Mesenteric fat pad (tissue), 1 donor: ENCODE measurements around the gene GNG13. TPM values are rescaled to one million over a fixed set of nuclear protein-coding genes. Genes with fewer than 3 reads are reported as not detected.
"Not testable (repeated sequence)": the region's sequence is repeated elsewhere in the genome, so short reads cannot be mapped to it uniquely, and the experiment has no call there.

ENCODE experiments used
- DNase-seq: peaks from one replicate; pipeline ENCODE4 v3.0.0-alpha.2; 2020; ENCODE audit warnings: low spot score
- long read RNA-seq: library from polyadenylated mRNA; unstranded; transcript quantifications from one replicate; pipeline ENCODE4 v2.0.0, GENCODE V29; 2020
- total RNA-seq: library from RNA; stranded (reverse); fragmentation: NEBNext Ultra II Directional; extraction: Animal tissue kit (Norgen Biotek cat#: 25700); gene quantifications from one replicate; pipeline ENCODE4 v1.2.1, GENCODE V29; 2021
- donor health status: DM: yes; HTN: yes; CAD: no.

The GNG13 gene, protein sequence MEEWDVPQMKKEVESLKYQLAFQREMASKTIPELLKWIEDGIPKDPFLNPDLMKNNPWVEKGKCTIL
- not detected for total RNA-seq
- long read RNA-seq = 0 reads

DNA sequence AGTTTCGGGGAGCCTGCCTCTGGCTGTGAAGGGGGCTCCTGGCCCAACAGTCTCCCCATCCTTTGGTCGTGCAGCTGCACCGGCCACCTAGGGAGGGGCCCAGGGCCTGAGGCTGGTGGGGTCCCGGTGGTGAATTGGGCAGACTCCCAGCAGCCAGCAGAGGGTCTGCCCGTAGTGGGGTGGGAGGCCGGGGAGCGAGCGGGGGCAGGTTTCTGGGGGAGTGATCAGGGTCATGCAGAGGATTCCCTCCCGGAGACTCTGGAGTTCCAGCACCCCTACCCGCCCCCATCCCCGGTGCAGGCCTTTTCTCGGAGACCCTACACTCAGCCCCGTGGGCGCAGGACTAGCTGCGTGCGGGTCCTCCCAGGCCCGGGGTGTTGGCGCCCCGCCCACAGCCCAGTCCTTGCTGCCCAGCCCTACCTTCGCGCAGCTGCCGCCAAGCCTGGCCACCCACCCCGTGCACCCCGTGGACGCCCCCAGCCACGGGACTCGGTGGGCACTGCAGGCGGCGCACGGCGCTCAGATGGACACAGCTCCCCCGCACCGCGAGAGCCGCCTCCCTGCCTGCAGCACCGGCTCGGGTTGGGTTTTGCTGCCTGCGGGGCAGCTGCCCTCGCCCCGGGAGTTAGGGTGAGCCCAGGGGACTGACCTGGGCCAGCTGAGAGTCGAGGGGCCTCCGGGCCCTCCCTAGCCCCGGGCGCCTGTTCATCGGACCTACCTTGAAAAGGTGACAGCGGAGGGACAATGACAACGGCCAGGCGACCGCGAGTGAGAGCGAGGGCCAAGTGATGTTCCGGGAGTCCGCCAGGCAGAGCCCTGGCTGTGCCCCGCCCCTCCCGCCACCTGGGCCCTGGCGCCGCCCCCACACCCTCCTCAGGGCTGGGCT is at the start of gene GNG13:
Gene GNG13 (minus strand): TSS at position 787 of the 886 bp plus-strand sequence. CDS start 1,657 bp downstream, outside the sequence.
- no peak for DNase-seq

- DNase-seq = no peak
Measured at GRCh38 chr16:848510-849253, 48.1 kb upstream of the GNG13 start.

DNA sequence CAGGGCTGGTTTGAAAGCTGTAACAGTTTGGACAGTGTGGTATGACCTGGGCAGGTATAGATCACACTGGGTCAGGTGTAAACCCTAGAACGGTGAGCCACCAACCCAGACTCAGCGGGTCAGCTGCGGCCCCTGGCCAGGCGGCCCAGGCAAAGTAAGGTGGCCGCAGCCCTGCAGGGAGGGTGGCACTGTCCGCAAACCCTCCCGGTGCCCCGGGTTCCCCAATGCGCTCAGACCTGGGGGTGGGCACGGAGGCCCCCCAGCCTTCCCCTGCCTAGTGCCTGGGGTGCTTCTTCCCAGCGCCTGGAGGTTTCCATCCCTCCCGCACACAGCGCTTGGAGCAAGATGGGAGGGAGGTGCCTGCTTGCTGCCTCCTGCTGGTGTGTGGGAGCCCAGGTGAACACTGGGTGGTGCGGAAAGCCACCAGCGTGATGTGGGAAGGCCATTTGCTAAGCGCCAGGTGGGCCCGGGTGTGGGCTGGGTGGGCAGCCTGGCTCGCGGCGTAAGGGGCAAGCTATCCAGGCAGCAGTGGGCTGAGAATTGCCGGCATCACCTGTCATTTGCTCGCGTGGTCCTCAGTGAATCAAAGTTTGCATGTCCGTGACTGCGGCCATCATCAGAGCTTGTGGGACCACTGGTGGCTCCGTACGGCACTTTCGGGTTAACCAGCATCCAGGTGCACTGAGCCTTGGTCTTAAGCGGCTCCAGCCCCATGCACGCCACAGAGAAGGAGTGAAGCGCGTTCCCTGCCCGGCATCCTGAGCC is 47.3 kb upstream of the GNG13 start:
- DNase-seq = no peak

DNA sequence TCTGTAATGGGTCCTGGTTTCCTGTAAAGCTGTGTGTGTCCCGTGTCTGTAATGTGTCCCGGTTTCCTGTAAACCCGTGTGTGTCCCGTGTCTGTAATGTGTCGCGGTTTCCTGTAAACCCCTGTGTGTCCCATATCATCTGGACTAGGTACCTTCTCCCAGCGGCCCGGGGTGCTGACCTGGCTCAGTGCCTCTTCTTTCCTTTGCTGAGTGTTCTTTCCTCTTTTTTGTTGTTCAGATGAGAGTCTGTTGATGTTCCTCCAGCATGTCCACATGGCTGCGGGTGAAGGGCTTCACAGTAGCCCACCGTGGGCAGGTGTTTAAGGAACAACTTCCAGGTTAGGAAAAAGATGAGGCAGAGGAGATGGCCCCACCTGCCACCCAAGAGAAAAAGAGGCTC is 46.6 kb upstream of the GNG13 start:
- no peak for DNase-seq

GRCh38 chr16:845351-845745 is 44.8 kb upstream of the GNG13 start:
- DNase-seq = no peak

- DNase-seq = no peak
Measured at GRCh38 chr16:844638-845350, 44.3 kb upstream of the GNG13 start.

DNA sequence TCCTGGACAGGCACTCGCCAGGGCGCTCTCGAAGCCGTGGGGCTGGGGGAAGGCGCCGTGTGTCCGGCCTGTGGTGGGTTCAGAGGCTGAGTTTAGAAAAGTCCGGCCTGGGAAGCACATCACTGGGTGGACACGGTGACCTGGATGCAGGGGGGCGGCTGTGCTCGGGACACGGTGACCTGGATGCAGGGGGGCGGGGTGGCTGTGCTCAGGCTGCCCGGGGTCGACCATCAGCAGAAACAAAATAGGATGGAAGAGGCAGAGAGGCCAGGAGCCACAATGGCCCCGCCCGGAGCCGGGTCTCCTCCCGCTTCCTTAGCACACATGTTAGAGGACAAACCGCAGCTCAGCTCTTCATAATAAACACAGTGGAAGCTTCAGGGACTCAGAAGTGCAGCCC is 43.2 kb upstream of the GNG13 start:
- DNase-seq = no peak

DNA sequence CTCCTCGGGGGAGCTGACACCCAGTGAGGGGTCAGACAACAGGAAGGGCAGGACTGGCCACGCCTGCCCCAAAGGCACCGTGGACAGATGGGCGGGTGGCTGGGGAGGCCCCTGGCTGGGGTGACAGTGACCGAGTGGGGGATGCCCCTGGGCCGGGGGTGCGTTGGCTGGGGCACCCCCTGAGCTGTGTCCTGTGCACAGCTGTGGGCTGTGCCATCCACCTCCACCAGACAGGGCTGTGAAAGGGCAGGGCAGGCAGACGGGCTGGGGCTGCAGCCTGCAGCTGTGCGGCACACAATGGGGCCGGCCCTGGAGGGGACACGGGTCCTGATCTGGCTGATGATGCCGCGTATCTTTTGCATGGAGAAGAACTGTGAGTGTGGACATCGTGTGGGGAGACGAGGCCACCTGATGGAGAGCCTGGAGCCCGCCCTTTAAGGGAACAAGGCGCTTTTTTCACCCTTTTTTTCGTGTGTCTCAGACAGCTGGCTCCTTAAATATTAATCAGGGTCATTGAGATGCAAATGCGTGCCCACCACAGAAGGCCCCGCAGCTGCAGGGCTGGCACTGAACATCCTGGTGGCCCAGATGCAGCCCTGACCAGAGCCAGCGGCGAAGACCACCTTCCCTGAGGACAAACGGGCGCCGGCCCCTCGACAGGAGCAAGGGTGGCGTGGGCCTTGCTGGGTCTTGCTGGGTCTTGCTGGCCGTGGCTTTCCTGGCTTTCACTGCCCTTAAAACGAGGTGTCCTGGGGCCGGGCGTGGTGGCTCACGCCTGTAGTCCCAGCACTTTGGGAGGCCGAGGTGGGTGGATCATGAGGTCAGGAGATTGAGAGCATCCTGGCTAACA is 42.4 kb upstream of the GNG13 start:
- no peak for DNase-seq

DNA sequence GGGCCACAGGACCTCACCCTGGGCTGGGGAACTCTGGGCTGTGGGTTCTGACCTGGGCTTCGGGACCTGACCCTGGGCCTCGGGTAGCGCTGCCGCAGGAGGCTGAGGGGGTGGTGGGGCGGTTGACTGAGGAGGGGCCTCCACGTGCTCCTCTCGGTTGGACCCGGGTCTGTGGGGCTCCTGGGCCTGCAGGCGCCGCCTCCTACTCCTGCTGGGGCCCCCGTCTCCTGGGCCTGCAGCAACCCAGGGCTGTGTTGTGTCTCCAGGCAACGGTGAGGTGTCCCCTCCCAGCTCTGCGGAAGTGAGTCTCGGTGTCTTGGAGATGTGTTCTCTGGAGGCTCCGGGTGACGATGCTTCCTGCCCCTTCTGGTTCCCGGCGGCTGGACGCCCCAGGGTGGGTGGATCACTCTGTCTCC is 41.5 kb upstream of the GNG13 start:
- DNase-seq = no peak

- no peak for DNase-seq
Measured at GRCh38 chr16:841455-842060, 41.0 kb upstream of the GNG13 start.

DNA sequence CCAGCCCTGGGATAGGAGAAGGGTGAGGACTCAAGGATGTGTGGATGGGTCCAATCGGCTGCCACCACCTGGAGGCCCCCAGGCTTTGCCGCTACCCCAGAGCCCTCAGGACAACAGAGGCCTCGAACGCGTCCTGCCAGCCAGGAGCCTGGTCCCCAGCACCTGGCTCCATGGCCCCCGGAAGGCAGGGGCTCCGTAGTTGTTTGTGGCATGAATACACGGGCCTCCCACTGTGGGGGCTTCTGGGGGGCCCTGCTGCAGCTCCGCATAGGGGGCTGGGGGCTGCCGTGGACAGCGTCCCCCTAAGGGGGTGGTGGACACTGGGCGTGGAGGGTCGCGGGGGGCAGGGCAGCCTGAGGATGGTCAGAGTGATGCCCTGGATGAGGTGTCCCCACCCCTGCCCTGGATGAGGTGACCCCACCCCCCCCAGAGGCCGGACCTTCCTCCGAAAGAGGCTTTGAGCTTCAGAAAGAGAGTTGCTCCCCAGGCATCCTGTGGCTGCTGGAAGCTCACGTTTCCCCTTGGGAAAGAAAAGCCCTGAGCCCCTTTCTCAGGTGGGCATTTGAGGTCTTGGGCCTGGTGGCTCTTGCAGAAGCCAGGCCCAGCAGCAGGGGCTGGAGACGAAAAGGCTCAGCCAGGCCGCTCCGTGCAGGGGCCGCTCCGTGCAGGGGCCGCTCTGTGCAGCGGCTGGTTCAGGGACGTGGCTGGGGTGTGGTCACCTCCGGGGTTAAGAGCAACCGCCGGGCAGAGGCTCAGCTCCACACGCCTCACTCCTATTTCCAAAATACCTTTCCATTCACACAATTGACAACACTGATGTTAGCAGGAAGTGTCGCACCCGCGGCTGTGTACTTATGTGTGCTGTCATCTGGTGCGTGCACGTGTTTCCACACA is 40.3 kb upstream of the GNG13 start:
- no peak for DNase-seq

DNA sequence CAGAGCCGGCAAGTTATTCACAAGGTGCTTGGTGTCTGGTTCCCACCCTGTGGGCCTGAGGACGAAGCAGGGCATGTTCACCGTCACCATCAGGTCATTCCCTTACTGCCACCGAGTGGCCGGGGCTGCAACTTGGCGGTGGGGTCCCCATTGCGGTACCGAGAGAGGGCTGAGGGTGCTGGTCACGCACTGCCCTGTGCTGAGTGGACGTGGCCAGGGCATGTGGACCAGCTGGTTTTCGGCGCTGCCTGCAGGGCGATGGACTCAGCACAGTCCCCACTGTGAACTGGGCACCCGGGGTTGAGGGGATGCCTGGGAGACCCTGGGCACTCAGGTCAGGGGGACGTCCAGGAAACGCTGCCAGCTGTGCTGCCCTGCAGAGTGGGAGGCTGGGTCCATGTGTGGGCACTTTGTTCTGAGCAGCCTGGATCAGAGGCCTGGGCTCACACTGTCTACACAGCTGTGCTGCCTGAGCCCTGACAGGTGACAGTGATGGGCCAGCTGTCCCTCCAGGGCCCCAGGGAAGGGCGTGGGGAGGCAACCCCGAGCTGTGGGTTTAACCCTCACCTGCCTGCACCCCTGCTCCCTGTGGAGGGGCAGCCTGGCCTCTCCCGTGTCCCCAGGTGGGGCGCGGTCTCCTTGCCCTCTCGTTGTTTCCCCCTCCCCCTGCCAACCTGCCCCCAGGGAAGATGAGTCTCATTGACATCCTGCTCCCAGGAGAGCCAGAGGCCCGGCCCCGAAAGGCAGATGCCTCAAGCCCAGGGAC is 39.3 kb upstream of the GNG13 start:
- DNase-seq = no peak

- DNase-seq = no peak
Measured at GRCh38 chr16:838741-839140, 38.2 kb upstream of the GNG13 start.

DNA sequence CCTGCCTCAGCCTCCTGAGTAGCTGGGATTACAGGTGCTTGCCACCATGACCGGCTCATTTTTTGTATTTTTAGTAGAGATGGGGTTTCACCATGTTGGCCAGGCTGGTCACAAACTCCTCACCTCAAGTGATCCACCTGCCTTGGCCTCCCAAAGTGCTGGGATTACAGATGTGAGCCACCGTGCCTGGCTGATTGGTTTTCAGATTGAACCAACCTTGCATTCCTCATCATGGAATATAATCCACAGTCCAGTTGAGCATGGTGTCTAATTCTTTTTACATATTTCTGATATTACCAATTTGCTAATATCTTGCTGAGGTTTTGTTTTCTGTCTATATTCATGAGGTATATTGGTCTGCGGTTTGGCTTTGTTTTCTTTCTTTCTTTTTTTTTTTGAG is 36.3 kb upstream of the GNG13 start:
- DNase-seq = not testable (repeated sequence)

GRCh38 chr16:836221-836620 is 35.7 kb upstream of the GNG13 start:
- DNase-seq = no peak

DNA sequence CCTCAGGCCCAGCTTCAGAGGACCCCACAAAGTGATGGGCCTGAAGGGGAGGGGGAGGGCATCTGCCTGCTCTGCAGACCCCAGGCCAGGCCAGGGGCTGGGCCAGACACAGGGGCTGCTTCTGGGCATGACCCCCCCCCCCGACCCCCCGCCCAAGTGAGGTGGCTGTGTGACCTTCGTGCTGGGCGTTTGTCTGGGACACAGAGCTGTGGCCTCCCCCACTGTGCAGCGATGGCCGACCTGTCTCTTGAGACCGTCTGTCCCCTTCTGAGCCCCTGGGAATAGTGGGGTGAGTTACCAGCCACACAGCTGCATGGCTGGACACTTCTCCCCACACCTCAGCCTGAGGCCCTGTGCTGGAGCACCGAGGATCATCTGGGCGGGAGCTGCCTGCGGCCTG is 34.8 kb upstream of the GNG13 start:
- DNase-seq = no peak

DNA sequence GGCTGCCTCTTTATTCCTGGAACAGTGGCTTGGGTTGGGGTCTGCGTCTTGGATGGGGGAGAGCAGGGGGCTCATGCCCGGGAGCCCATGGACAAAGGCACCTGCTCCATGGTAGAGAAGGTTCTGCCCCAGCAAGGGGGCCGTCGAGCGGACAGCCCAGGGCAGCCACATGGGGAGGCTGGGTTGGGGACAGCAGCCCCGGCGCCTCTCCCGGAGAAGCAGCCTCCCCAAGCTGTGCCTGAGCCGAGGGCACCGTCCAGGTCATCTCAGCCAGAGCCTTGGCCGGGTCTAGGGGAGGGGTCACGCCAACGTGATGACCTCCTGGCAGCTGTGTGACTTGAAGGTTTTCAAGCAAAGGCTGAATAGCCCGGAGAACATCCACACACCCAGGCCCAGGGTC is 32.9 kb upstream of the GNG13 start:
- DNase-seq = no peak
